GM19372 (cell line): ENCODE measurements around the gene KAZN.

Source experiments
- ATAC-seq: cut with Tn5 transposase; IDR thresholded peaks from one replicate; pipeline ENCODE4 v1.9.1; 2021; ENCODE audit warnings: mild to moderate bottlenecking, low read depth, moderate library complexity; ENCODE audit not compliant: unreplicated experiment

Gene KAZN

DNA sequence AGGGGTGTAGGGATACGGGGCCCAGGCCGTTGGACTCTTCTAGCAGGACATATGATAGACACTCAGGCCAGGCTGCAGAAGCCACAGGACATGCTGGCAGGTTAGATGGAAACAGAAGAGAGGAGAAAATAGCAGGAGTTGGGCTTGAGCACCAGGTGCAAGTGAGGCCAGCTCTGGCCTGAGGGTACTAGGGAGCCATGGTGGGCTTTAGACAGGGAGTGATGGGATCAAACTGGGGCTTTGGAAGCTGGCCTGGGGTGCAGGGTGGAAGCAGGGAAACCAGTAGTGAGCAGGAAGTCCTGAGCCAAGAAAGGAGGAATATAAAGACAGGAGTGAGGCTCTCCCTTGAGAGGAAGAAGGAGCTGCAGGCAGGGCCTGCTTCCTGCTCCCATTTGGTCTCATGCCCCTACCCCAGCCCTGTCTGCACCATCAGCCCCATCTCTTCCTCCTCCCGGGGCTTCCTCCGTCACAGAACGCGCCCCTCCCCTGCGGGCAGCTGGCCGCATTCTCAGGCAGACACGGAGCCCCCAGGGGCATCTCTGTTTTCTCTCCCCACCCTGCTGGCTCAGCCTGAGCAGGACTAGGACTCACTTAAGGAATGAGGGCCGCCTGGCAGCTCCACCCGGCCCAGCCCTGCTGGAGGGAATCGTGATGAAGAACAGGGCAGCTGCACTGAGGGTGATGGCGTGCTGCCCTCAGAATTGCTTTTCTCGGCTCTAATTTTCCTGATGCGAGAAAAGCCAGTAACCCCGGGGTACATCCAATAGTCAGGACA, 389.5 kb downstream of the KAZN start:
- no peak for ATAC-seq

GRCh38 chr1:14988636-14989035, 390.2 kb downstream of the KAZN start:
- ATAC-seq = no peak

- ATAC-seq = no peak
Observed at GRCh38 chr1:14989931-14990728, 391.6 kb downstream of the KAZN start.

GRCh38 chr1:14993414-14993813, 394.9 kb downstream of the KAZN start:
- ATAC-seq = no peak

DNA sequence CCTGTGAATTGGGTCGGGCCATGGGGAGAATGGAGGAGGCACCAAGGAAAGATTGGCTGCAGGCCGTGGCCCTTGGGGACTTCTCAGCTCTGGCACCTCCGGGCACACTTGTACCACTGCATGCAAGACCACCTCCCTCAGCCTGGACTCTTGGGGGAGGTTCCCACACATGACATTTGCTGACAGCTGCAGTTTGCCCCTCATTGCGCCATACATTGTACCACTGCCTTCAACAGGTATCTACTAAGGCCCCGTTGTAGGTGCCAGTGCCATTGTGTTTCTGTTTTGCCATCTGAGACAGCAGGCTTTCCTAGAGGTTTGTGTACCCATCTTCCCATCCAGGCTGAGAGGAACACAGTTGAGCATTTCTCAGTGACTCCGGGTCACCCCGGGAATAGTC, 395.7 kb downstream of the KAZN start:
- ATAC-seq = no peak

- ATAC-seq = no peak
Observed at GRCh38 chr1:14994841-14995437, 396.5 kb downstream of the KAZN start.

- no peak for ATAC-seq
Observed at GRCh38 chr1:14996133-14997050, 397.9 kb downstream of the KAZN start.

GRCh38 chr1:14997646-14998276, 399.3 kb downstream of the KAZN start:
- ATAC-seq = no peak

GRCh38 chr1:14999441-14999840, 401.0 kb downstream of the KAZN start:
- ATAC-seq = no peak

DNA sequence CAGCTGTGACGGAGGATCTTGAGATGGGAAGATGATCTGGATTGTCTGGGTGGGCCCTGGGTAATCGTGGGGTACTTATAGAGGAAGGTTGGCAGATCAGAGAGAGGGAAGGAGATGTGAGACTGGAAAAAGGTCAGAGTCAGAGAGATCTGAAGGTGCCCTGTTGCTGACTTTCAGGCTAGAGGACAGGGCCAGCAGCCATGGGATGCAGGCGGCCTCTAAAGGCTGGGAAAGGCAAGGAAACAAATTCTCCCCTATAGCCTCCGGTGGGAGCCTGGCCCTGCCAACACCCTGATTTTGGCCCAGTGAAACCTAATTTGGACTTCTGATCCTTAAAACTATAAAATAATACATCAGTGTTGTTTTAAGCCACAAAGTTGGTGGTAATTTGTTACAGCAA, 401.5 kb downstream of the KAZN start:
- ATAC-seq = no peak

DNA sequence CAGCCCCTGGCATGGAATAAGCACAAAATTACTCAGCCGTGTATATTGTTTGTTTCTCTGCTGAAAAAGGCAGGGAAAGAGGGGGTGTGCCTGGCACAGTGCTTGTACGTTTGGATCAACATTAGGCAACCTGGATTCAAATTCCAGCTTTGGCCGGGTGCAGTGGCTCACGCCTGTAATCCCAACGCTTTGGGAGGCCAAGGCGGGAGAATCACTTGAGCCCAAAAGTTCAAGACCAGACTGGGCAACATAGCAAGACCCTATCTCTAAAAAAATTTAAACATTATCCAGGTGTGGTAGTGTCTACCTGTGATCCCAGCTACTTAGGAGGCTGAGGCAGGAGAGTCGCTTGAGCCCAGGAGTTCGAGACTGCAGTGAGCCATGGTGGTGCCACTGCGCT, 402.2 kb downstream of the KAZN start:
- no peak for ATAC-seq

DNA sequence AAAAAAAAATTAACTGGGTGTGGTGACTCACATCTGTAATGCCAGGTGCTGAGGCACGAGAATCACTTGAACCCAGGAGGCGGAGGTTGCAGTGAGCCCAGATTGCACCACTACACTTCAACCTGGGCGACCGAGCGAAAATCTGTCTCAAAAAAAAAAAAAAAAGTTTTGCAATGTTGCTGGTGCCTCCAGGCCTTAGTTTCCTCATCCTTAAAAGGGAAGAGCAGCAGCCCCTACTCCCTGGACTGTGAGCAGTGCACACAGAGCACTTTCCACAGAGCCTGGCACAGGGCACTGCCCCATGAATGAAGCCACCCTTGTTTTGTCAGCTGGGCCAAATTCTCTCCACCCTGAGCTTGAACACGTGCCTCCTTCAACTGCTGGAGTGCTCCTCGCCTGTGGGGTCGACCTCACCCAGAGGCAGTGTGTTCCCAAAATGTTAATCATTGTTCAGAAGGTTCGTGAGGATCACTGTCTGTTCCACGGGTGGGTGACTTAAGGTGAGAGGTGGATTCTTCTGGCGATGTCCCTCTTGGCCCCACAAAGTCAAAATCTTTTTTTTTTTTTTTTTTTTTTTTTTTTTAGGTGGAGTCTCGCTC, 402.9 kb downstream of the KAZN start:
- no peak for ATAC-seq

DNA sequence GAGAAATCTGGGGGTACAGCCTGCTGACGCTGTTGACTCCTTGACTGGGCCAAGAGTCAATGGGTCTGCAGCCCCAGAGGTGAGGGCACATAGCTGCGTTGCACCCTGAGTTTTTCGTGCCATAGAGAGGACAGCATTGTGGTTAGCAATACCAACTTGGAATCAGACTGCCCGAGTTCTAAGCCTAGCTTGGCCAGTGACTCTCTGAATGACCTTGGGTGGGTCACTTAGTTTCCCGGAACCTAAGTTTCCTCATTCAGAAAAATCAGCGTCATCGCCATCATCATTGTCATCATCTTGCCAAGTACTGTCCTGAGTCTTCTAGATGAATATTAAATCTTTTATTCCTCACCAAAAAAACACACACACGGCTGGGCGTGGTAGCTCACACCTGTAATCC, 403.8 kb downstream of the KAZN start:
- ATAC-seq = no peak

DNA sequence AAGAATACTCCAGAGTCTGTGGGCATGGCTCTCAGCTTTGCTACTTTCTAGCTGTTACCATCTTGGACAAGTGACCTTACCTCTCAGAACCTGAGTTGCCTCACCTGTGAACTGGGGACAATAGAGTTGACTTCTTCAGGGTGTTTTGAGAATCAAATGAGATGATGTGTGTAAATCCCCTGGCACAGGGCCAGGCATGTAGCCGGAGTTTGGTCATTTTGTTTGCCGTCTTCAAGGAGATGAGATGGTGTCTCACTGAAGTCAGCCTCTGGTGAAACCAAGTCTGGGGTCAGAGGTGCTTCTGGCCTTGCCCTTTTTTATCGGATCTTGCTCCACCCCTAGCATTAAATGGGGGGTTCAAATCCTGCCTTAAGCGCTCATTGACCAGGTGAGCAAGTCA, 405.9 kb downstream of the KAZN start:
- no peak for ATAC-seq

DNA sequence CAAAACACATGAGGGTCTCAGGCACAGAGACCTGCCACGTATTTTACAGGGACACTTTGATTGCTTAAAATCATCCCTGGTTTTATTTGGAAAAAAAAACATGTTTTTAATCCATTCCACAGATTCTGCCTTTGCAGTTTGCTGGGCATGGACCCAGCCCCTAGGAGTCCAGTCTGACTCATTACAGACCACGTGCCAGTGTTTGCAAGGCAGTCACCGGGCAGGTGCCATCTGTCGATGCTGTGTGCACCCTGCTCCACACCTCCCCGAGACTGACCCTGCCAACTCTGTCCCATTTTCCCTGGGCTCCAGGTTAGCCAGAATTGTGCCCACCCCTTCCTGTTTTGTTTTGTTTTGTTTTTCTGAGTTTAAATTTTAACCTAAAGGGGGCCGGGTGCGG, 406.6 kb downstream of the KAZN start:
- ATAC-seq = no peak

DNA sequence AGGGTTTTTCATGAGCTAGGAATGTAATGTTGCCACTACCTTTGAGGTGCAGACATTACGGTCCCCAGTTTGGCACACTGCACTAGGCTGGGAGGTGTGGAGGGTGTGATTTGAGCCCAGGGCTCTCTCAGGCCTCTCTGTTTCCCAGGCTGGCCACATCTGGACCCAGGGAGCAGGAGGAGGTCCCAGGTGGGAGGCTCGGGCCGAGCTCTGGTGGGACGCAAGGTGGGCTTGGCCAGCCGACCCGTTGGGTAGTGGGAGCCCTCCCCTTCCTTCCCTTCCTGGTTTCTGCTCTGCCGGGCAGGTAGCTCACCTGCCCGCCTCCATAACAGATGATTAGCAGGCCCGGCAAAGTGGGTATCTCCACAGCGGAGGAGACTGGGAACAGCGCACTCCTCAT, 408.9 kb downstream of the KAZN start:
- ATAC-seq = no peak

GRCh38 chr1:15007842-15008241, 409.4 kb downstream of the KAZN start:
- ATAC-seq = no peak

- ATAC-seq = no peak
Observed at GRCh38 chr1:15008783-15009729, 410.6 kb downstream of the KAZN start.

DNA sequence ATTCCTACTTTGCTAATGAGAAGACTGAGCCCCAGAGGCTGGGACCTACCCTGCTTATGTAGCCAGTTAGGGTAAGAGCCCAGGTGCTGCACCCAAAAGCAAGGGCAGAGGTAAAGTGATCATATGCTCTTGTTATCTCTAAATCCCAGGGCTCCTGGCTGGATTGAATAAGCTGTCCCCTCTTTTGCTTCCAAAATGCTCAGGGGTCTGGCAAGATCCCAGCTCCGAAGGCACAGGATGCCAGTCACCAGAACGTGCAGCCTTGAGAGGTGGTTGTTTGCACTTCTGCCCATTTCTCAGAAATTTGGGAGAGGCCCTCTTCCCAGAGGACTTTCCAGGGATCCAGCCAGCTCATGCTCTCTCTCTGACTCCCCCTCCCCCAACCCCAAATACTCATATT, 412.7 kb downstream of the KAZN start:
- ATAC-seq = no peak
